ENCODE measurements around the gene PCBD2.
"Not testable (repeated sequence)": the region's sequence is repeated elsewhere in the genome, so short reads cannot be mapped to it uniquely, and the experiment has no call there.

PCBD2 gene

DNA sequence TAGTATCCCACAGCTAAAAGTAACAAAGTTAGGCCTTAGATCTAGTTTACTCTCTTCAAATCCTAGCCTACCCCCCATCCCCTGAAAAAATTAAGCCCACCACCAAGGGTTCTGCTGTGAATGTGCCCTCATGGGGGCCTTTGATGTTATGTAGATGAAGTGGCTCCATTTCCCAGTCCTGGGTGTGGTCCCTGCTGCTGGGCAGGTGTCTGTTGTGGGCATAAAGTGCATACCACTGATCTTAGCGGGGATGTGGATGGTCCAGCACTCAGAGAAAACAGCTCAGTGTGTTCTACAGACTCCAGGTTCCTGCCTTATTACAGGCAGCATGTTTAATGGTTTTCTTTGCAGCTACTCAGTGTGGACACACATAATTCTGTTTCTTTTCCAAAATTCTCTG lies 1.9 kb downstream of the PCBD2 start:
- TF ChIP-seq, protein P1, sequence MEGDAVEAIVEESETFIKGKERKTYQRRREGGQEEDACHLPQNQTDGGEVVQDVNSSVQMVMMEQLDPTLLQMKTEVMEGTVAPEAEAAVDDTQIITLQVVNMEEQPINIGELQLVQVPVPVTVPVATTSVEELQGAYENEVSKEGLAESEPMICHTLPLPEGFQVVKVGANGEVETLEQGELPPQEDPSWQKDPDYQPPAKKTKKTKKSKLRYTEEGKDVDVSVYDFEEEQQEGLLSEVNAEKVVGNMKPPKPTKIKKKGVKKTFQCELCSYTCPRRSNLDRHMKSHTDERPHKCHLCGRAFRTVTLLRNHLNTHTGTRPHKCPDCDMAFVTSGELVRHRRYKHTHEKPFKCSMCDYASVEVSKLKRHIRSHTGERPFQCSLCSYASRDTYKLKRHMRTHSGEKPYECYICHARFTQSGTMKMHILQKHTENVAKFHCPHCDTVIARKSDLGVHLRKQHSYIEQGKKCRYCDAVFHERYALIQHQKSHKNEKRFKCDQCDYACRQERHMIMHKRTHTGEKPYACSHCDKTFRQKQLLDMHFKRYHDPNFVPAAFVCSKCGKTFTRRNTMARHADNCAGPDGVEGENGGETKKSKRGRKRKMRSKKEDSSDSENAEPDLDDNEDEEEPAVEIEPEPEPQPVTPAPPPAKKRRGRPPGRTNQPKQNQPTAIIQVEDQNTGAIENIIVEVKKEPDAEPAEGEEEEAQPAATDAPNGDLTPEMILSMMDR (IDR thresholded peaks at IDR 0.05; ENCODE audit: control insufficient read depth, extremely low read depth, insufficient read depth), result no peak
- no peak for DNase-seq (ENCODE audit: low read depth)
- no peak overlapping the region for H3K4me3 ChIP-seq (ENCODE audit: low read depth, low read length)

DNA sequence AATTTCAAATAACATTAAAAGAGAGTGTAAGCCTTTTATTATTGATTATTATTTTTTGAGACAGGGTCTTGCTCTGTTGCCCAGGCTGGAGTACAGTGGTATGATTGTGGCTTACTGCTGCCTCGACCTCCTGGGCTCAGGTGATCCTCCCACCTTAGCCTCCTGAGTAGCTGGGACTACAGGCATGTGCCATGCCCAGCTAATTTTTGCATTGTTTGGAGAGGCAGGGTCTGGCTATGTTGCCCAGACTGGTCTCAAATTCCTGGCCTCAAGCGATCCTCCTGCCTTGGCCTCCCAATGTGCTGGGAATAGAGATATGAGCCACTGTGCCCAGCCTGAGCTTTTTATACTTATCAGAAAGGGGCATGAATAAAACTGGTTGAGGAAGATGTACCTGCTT lies 5.8 kb downstream of the PCBD2 start:
- DNase-seq (ENCODE audit: low read depth); H3K4me3 ChIP-seq (ENCODE audit: low read depth, low read length): not testable (repeated sequence)

DNA sequence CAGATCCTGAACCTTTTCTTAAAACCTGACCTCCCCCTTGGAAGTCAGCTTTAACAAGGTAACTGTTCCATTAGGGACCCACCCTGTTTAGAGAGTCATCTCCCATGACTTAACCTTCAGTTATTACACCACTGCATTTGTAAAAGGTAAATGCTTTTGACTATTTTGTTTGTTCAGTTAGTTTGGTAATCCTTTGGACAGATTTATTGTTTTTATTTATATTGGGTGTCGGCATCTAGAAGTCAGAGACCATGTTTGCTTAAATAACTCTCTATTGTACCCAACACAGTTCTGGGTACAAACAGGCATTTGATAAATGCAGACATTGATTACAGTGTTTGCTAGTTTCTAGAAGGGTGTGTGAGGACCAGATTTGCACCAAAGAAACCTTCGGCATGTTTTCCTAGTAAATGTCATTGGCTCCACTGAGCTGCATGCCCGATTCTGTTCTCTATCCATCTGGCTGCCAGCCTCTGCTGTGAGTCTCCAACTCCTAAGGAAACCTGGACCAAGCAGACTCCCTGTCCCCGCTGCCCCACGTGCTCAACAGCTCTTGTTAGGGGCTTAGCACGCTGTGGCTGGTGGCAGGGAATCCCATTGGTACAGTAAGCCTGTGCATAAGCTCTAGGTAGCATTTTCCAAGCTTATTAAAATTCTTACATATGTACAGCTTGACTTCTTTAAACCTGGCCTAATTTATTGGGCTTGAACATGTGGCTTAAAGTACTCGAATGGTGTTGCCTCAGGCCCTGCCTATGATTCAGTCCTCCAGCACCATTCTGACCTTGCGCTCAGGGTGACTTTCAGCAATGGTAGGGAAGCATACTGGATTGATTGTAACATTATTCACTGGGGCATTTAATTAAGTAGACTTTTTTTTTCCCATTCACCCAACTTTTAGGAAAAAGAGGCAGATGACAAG lies 6.6 kb downstream of the PCBD2 start:
- H3K4me3 ChIP-seq (ENCODE audit: low read depth, low read length), result no peak overlapping the region
- TF ChIP-seq, protein P1 (IDR thresholded peaks at IDR 0.05; ENCODE audit: control insufficient read depth, extremely low read depth, insufficient read depth), result no peak
- DNase-seq (ENCODE audit: low read depth), result no peak

DNA sequence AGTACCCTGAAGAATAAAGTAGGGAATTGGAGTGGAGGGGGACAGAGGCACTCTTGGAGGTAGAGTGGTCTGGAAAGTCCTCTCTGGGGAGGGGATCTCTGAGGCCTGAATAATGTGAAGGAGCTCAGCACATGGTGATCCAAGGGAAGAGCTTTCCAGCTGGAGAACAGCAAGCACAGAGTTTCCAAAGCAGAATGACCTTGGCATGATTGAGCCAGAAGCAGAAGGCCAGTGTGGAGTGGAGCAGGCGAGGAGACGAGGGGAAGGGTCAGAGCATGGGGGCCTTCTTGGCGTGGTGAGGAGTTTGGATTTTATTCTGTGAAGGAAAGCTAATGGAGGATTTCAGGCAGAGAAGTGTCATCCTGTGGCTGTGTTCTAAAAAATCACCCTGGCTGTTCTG lies 8.3 kb downstream of the PCBD2 start:
- no peak for DNase-seq (ENCODE audit: low read depth)
- TF ChIP-seq, protein P1 (IDR thresholded peaks at IDR 0.05; ENCODE audit: control insufficient read depth, extremely low read depth, insufficient read depth), result no peak
- H3K4me3 ChIP-seq (ENCODE audit: low read depth, low read length), result no peak overlapping the region

DNA sequence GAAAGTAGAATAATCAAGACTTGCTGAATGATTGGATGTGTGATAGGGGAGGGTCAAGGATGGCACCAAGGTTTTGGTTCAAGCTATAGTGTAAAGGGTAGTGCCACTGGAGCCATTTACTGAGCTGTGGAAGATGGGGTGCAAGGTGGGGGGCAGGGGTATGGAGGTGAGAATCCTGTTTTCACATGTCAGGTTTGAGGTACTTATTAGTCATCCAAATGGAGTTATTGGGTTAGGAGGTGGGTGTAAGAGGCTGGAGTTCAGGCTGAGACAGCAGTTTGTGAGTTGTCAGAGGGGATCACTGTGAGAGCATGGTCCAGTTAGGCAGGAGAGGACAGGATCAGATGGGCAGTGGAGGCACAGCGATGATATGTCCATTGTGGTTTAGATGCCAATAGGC lies 8.9 kb downstream of the PCBD2 start:
- DNase-seq (ENCODE audit: low read depth), result no peak
- TF ChIP-seq, protein P1 (IDR thresholded peaks at IDR 0.05; ENCODE audit: control insufficient read depth, extremely low read depth, insufficient read depth), result no peak
- no peak overlapping the region for H3K4me3 ChIP-seq (ENCODE audit: low read depth, low read length)

DNA sequence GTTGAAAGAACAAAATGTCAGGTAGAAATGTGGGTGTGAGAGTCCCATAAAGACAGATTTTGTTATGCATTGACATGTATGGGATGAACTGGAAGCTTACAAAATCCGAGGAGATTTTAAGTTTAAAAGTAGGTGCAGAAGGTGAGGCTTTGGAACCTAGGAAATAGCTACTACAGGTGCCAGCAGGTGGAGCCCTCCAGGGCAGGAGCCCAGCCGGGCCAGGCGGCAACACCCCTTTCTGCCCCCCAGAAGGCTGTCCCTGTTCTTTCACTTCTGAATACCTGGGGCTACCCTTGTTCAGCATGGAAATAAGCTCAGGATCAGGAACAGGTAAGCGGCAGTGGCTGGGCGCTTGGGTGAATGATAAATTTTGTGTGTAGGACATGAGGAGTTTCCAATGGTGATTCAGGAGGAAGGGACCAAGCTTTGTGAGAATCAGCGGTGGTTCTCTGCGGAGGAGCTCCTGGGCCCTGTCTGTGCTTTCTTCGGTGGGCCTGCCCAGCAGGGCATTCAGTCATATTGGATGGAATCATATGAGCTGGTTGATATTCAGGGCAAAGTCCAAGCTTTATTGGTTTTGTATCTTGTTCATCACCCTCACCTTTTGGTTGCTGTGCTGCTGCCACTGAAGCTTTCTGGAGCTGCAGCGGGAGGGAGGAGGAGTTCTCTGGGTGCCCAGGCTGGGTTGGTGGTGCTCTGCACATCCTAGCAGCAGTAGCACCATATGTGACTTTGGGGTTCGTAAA lies 12.3 kb downstream of the PCBD2 start:
- DNase-seq (ENCODE audit: low read depth), result no peak
- TF ChIP-seq, protein P1 (IDR thresholded peaks at IDR 0.05; ENCODE audit: control insufficient read depth, extremely low read depth, insufficient read depth), result peak; percentile 49
- H3K4me3 ChIP-seq (ENCODE audit: low read depth, low read length), result no peak overlapping the region

DNA sequence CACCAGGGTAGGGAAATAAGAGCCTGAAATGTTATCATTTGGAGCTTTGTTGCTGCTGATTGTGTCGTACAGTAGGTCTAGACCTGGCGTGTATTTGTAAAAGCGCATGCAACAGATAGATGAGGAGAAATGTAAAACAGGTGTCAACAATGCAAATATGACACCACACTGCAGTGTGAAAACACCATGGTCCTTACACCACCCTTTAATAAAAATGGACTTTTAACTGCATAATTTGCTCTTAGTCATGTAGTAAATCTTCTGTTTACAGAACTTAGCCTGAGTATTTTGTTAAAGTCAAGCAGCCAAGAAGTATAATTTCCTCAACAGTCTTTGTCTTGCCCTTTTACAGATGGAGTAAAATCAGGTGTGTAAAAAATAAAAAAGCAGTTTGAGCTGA lies 13.9 kb downstream of the PCBD2 start:
- H3K4me3 ChIP-seq (ENCODE audit: low read depth, low read length), result no peak overlapping the region
- no peak for DNase-seq (ENCODE audit: low read depth)
- TF ChIP-seq, protein P1 (IDR thresholded peaks at IDR 0.05; ENCODE audit: control insufficient read depth, extremely low read depth, insufficient read depth), result no peak

All from LNCaP clone FGC (cell line).